ENCODE results near the gene AGMO.

GRCh38 chr7:15397922-15398760 lies 163.7 kb downstream of the AGMO start:
- TF ChIP-seq, protein P1, sequence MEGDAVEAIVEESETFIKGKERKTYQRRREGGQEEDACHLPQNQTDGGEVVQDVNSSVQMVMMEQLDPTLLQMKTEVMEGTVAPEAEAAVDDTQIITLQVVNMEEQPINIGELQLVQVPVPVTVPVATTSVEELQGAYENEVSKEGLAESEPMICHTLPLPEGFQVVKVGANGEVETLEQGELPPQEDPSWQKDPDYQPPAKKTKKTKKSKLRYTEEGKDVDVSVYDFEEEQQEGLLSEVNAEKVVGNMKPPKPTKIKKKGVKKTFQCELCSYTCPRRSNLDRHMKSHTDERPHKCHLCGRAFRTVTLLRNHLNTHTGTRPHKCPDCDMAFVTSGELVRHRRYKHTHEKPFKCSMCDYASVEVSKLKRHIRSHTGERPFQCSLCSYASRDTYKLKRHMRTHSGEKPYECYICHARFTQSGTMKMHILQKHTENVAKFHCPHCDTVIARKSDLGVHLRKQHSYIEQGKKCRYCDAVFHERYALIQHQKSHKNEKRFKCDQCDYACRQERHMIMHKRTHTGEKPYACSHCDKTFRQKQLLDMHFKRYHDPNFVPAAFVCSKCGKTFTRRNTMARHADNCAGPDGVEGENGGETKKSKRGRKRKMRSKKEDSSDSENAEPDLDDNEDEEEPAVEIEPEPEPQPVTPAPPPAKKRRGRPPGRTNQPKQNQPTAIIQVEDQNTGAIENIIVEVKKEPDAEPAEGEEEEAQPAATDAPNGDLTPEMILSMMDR (conservative IDR thresholded peaks at IDR 0.05; ENCODE audit: low read length): no peak
- no peak for TF ChIP-seq EZH2phosphoT487 (IDR thresholded peaks at IDR 0.05; ENCODE audit: borderline replicate concordance)

Data from Loucy (cell line).